Amniotic stem cell (primary cell): ENCODE measurements around the gene TENT4B.
A peak's percentile ranks its signal among the peaks of the same experiment; 100 is the strongest.
"Not testable (repeated sequence)": the region's sequence is repeated elsewhere in the genome, so short reads cannot be mapped to it uniquely, and the experiment has no call there.

Experiments used
- DNase-seq: peaks from one replicate; lab custom pipeline; 2025; lab: John Stamatoyannopoulos, UW

Gene TENT4B

GRCh38 chr16:50234771-50235556 is 81.9 kb downstream of the TENT4B start:
- DNase-seq, result no peak

GRCh38 chr16:50235581-50235980 is 82.5 kb downstream of the TENT4B start:
- no peak for DNase-seq

GRCh38 chr16:50238314-50238713 is 85.2 kb downstream of the TENT4B start:
- DNase-seq, result no peak

- no peak for DNase-seq
Measured at GRCh38 chr16:50238868-50239301, 85.8 kb downstream of the TENT4B start.

GRCh38 chr16:50243024-50243423 is 89.9 kb downstream of the TENT4B start:
- not testable (repeated sequence) for DNase-seq

- no peak for DNase-seq
Measured at GRCh38 chr16:50244140-50244503, 91.0 kb downstream of the TENT4B start.

- no peak for DNase-seq
Measured at GRCh38 chr16:50244504-50245416, 91.7 kb downstream of the TENT4B start.

- peak; percentile 27 for DNase-seq
Measured at GRCh38 chr16:50245417-50246298, 92.6 kb downstream of the TENT4B start.

- DNase-seq, result no peak
Measured at GRCh38 chr16:50246299-50247122, 93.4 kb downstream of the TENT4B start.

- no peak for DNase-seq
Measured at GRCh38 chr16:50247123-50247905, 94.2 kb downstream of the TENT4B start.

GRCh38 chr16:50247906-50248608 is 95.0 kb downstream of the TENT4B start:
- no peak for DNase-seq

- DNase-seq, result no peak
Measured at GRCh38 chr16:50248845-50249244, 95.7 kb downstream of the TENT4B start.

- DNase-seq, result peak; percentile 77
Measured at GRCh38 chr16:50251375-50252081, 98.4 kb downstream of the TENT4B start.

- DNase-seq, result no peak
Measured at GRCh38 chr16:50252082-50252611, 99.0 kb downstream of the TENT4B start.

- DNase-seq, result no peak
Measured at GRCh38 chr16:50252874-50253513, 99.9 kb downstream of the TENT4B start.

GRCh38 chr16:50253514-50253910 is 100.4 kb downstream of the TENT4B start:
- DNase-seq, result no peak

GRCh38 chr16:50254072-50254471 is 101.0 kb downstream of the TENT4B start:
- DNase-seq, result no peak

- DNase-seq, result no peak
Measured at GRCh38 chr16:50255538-50255937, 102.4 kb downstream of the TENT4B start.
